A549 (cell line): ENCODE data around the gene GRIA2.

Experiments used
- BHLHE40 ChIP-seq: IDR thresholded peaks from 2 replicates; pipeline ENCODE4 v1.6.1; 2012; ENCODE audit warnings: low read depth, low read length, inconsistent platforms
- CHD2 ChIP-seq: fragments of 150-350 bp; IDR thresholded peaks from 2 replicates; pipeline ENCODE4 v1.6.1; 2014; ENCODE audit warnings: low read length; ENCODE audit not compliant: partially characterized antibody
- GATA3 ChIP-seq: IDR thresholded peaks from 2 replicates; pipeline ENCODE4 v1.6.1; 2012; ENCODE audit warnings: borderline replicate concordance
- TF ChIP-seq, protein P1 (sequence below): fragments of >200 bp; sonication (Bioruptor Twin); formaldehyde crosslinking; IDR thresholded peaks from 3 replicates; pipeline ENCODE4 v1.5.1; 2016
- TF ChIP-seq, protein P2 (sequence below): fragments of 250-450 bp; sonication (Bioruptor Pico); IDR thresholded peaks from 2 replicates; pipeline ENCODE4 v1.5.0; 2021; ENCODE audit warnings: mild to moderate bottlenecking, moderate library complexity, borderline replicate concordance

DNA sequence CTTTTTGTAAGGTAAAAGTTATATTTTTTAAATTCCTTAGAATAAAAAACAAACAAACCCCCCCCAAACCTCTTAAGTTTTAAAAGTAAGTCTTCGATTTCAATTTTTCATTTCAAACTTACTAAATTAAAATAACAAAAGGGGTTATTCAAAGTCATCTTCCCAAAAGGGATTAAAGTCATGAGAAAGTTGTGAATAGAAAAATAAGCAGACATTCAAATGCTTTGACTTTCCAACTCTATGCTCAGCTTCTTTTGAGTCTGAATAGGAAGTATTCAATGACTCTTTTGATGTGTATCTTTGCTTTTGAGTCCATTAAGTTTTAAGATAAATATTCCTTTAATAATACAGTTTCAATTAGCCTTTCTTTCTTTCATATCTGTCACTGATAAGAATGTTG is 138.3 kb downstream of the GRIA2 start:
- TF ChIP-seq, protein P1, sequence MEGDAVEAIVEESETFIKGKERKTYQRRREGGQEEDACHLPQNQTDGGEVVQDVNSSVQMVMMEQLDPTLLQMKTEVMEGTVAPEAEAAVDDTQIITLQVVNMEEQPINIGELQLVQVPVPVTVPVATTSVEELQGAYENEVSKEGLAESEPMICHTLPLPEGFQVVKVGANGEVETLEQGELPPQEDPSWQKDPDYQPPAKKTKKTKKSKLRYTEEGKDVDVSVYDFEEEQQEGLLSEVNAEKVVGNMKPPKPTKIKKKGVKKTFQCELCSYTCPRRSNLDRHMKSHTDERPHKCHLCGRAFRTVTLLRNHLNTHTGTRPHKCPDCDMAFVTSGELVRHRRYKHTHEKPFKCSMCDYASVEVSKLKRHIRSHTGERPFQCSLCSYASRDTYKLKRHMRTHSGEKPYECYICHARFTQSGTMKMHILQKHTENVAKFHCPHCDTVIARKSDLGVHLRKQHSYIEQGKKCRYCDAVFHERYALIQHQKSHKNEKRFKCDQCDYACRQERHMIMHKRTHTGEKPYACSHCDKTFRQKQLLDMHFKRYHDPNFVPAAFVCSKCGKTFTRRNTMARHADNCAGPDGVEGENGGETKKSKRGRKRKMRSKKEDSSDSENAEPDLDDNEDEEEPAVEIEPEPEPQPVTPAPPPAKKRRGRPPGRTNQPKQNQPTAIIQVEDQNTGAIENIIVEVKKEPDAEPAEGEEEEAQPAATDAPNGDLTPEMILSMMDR: no peak
- TF ChIP-seq BHLHE40 (no peak), CHD2 (no peak), GATA3 (no peak)
- TF ChIP-seq, protein P2, sequence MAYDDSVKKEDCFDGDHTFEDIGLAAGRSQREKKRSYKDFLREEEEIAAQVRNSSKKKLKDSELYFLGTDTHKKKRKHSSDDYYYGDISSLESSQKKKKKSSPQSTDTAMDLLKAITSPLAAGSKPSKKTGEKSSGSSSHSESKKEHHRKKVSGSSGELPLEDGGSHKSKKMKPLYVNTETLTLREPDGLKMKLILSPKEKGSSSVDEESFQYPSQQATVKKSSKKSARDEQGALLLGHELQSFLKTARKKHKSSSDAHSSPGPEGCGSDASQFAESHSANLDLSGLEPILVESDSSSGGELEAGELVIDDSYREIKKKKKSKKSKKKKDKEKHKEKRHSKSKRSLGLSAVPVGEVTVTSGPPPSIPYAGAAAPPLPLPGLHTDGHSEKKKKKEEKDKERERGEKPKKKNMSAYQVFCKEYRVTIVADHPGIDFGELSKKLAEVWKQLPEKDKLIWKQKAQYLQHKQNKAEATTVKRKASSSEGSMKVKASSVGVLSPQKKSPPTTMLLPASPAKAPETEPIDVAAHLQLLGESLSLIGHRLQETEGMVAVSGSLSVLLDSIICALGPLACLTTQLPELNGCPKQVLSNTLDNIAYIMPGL (CRISPR knock-in tag): no peak
